Measurements from ENCODE around the gene EGFL6.

EGFL6 gene

DNA sequence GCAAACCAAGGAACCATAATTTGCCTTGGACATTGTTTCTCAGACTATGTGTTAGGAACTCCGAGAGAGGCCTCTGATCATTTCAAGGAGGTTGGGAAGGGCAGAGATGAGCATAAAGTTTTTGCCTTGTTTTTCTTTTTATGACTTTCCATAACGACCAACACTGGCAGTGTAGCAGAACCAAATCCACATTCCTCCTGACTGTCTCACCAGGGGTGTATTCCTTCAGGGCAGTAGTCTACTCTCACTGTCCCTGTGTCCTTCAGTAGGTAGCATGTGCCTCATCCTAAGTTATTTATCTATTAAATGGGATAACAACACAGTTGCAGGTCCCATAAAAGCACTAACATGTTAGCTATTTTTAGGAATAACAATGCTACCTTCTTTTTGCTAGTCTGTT lies 20.8 kb downstream of the EGFL6 start:
- Histone ChIP-seq H3K9me3 (no peaks in the 10 kb centered on the region), H3K27ac (no peak overlapping the region), H3K36me3 (no peaks in the 10 kb centered on the region), H3K27me3 (no peaks in the 10 kb centered on the region), H3K4me3 (ENCODE audit: low read depth in 1 of 2, low read length in 1 of 2) (no peak overlapping the region), H3K4me1 (ENCODE audit: control insufficient read depth in 1 of 2, insufficient read depth in 1 of 2, low read depth in 1 of 2, low read length in 1 of 2) (no peaks in the 10 kb centered on the region)
- TF ChIP-seq, protein P1, sequence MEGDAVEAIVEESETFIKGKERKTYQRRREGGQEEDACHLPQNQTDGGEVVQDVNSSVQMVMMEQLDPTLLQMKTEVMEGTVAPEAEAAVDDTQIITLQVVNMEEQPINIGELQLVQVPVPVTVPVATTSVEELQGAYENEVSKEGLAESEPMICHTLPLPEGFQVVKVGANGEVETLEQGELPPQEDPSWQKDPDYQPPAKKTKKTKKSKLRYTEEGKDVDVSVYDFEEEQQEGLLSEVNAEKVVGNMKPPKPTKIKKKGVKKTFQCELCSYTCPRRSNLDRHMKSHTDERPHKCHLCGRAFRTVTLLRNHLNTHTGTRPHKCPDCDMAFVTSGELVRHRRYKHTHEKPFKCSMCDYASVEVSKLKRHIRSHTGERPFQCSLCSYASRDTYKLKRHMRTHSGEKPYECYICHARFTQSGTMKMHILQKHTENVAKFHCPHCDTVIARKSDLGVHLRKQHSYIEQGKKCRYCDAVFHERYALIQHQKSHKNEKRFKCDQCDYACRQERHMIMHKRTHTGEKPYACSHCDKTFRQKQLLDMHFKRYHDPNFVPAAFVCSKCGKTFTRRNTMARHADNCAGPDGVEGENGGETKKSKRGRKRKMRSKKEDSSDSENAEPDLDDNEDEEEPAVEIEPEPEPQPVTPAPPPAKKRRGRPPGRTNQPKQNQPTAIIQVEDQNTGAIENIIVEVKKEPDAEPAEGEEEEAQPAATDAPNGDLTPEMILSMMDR (IDR thresholded peaks at IDR 0.05): no peak

DNA sequence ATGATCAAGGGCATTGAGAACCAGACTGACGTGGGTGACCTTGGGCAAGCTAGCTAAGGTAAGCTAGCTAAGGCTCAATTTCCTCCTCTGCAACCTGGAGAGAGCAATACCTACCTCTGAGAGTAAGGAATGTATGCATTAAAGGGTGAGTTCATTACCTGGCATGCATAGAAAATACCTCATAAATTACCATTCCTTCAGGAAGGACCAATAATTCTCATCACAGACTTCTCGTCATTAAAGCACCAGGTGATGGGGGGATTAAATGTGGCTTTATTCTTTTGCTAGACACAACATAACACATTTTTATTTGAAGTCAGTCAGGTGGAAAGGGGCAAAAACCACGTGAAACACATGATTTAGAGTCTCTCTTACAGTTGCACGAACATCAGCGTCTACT lies 21.5 kb downstream of the EGFL6 start:
- Histone ChIP-seq H3K36me3 (no peaks in the 10 kb centered on the region), H3K27ac (no peak overlapping the region), H3K27me3 (no peaks in the 10 kb centered on the region), H3K9me3 (no peaks in the 10 kb centered on the region), H3K4me3 (ENCODE audit: low read depth in 1 of 2, low read length in 1 of 2) (no peak overlapping the region), H3K4me1 (ENCODE audit: control insufficient read depth in 1 of 2, insufficient read depth in 1 of 2, low read depth in 1 of 2, low read length in 1 of 2) (no peaks in the 10 kb centered on the region)
- TF ChIP-seq, protein P1 (IDR thresholded peaks at IDR 0.05): no peak

DNA sequence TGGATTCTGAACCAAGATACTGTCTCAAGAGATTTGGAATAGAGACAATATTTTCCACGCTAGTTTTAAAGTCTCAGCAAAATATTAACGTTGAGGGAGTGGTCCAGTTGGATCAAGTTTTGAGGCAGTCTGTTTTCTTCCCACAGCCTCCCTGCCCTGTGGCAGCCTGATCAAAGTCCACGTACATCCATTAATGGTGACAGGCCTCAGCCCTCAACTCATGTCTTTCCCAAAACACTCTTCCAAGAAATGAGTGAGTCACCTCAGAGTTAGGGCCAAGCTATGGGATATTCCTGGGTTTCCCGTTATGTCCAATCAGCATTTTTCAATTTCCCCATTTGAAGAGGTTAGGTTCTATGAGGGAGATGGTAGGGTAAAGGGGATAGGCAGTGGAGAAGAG lies 28.5 kb downstream of the EGFL6 start:
- Histone ChIP-seq H3K4me3 (ENCODE audit: low read depth in 1 of 2, low read length in 1 of 2) (no peak overlapping the region), H3K36me3 (no peaks in the 10 kb centered on the region), H3K27me3 (no peaks in the 10 kb centered on the region), H3K27ac (no peak overlapping the region), H3K4me1 (ENCODE audit: control insufficient read depth in 1 of 2, insufficient read depth in 1 of 2, low read depth in 1 of 2, low read length in 1 of 2) (no peaks in the 10 kb centered on the region), H3K9me3 (no peaks in the 10 kb centered on the region)
- TF ChIP-seq, protein P1 (IDR thresholded peaks at IDR 0.05): no peak

DNA sequence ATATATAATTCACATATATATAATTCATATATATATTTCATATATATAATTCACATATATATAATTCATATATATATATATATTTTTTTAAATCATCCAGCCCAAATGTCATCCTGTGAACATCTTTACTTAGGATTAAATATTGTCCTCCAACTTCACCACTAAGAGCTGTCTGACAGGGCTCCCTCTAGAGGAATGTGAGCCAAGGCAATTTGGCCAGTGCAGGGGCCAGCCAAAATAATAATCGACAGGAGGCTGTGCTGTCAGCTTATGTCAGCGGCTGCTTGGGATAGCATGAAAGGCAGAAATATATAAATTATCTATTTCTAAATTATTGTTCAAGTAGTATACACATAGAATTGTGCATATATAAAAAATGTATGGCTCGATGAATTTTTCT lies 29.5 kb downstream of the EGFL6 start:
- Histone ChIP-seq H3K27ac (no peak overlapping the region), H3K27me3 (no peaks in the 10 kb centered on the region), H3K9me3 (no peaks in the 10 kb centered on the region), H3K4me3 (ENCODE audit: low read depth in 1 of 2, low read length in 1 of 2) (no peak overlapping the region), H3K36me3 (no peaks in the 10 kb centered on the region), H3K4me1 (ENCODE audit: control insufficient read depth in 1 of 2, insufficient read depth in 1 of 2, low read depth in 1 of 2, low read length in 1 of 2) (no peaks in the 10 kb centered on the region)
- TF ChIP-seq, protein P1 (IDR thresholded peaks at IDR 0.05): no peak

DNA sequence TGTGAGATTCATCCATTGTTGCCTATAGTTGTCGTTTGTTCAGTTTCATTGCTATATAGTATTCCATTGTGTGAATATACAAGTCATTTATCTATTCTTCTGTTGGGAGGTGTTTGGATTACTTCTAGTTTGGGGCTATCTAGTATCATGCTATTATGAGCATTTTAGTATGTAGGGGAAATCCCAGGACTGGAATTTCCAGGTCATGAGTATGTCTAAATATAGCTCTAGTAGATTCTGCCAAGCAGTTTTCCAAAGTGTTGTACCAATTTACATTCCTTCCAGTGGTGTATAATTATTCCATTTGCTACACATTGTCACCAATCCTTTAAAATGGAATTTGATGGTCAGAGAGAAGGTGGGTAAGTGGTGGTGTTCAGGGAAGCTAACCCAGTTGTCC lies 30.1 kb downstream of the EGFL6 start:
- H3K4me1 ChIP-seq (ENCODE audit: control insufficient read depth in 1 of 2, insufficient read depth in 1 of 2, low read depth in 1 of 2, low read length in 1 of 2): no peaks in the 10 kb centered on the region
- no peaks in the 10 kb centered on the region for H3K27me3 ChIP-seq
- no peak overlapping the region for H3K4me3 ChIP-seq (ENCODE audit: low read depth in 1 of 2, low read length in 1 of 2)
- H3K36me3 ChIP-seq: no peaks in the 10 kb centered on the region
- TF ChIP-seq, protein P1 (IDR thresholded peaks at IDR 0.05): no peak
- no peak overlapping the region for H3K27ac ChIP-seq
- no peaks in the 10 kb centered on the region for H3K9me3 ChIP-seq

DNA sequence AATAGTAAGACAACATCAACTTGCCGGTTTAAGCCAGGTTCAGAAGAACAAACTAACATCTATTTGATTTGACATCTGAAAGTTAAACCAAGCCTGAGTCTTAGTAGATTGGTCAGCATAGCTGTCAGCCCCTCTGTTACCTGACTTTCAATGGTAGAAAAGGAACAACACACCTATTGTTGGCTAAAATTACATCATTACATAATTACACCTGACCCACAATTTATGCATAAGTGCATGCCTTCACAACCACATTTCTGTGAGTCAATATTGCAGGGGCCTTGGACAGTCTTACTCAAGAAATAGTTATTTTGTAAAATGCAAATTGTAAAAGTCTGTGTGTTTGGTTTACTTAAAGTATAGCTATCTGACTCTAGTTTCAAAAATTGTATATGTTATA lies 36.2 kb downstream of the EGFL6 start:
- Histone ChIP-seq H3K4me1 (ENCODE audit: control insufficient read depth in 1 of 2, insufficient read depth in 1 of 2, low read depth in 1 of 2, low read length in 1 of 2) (no peaks in the 10 kb centered on the region), H3K27ac (no peak overlapping the region), H3K9me3 (no peaks in the 10 kb centered on the region), H3K36me3 (no peaks in the 10 kb centered on the region), H3K4me3 (ENCODE audit: low read depth in 1 of 2, low read length in 1 of 2) (no peak overlapping the region), H3K27me3 (no peaks in the 10 kb centered on the region)
- TF ChIP-seq, protein P1 (IDR thresholded peaks at IDR 0.05): no peak

All from neutrophil (primary cell).